K562 (cell line): Measurements from ENCODE around the gene UBE2E2. TPM values are rescaled to one million over a fixed set of nuclear protein-coding genes. Genes with fewer than 3 reads are reported as not detected.

Experiments
- ATAC-seq: fragments of 200-7000 bp; cut with Tn5 transposase; 3 replicates; pipeline ENCODE4 v1.9.1; 2020; ENCODE audit warnings: moderate library complexity
- BruUV-seq: library from RNA; stranded (reverse); fragments of 400-500 nt; replicated peaks from 2 replicates; lab custom pipeline; 2021; lab: Mats Ljungman, UMichigan
- CTCF ChIA-PET: fragments of 300-600 bp; formaldehyde crosslinking; extraction: SDS; loops from one replicate; lab custom pipeline; 2021; ENCODE audit warnings: low intra/inter-chr PET ratio; lab: Yijun Ruan, JAX
- POLR2A ChIA-PET: fragments of 300-600, 350-650 bp; sonication (Branson Sonifier 250); formaldehyde crosslinking; extraction: SDS; loops from one replicate; lab custom pipeline; 2021; ENCODE audit warnings: antibody characterized with exemption, inconsistent platforms; lab: Yijun Ruan, JAX
- DNase-seq, 4 experiments: peaks; one replicate each; pipeline versions ENCODE4 v3.0.0 to v3.0.0-alpha.2; 2011 to 2018; ENCODE audit warnings: low spot score in 3 of 4, mixed read lengths in 3 of 4; ENCODE audit errors: extremely low read depth in 1 of 4
- FAIRE-seq: peaks from 2 replicates; lab custom pipeline; 2011; peaks lifted over from hg19 to GRCh38; lab: Jason Lieb, UNC
- H2AFZ ChIP-seq: 2 replicates; pipeline ENCODE4 v1.6.0; 2011; ENCODE audit warnings: low read depth, low read length, control low read depth, inconsistent platforms
- H3K27ac ChIP-seq: fragments of 200-600 bp; 3 replicates; pipeline ENCODE4 v1.8.0; 2011; ENCODE audit warnings: low read depth, mild to moderate bottlenecking, control low read depth, inconsistent platforms, low read length, moderate library complexity, mixed read lengths; ENCODE audit errors: extremely low read depth
- H3K27me3 ChIP-seq, 2 experiments: fragments of 300-600 bp in 1 of 2; 2 replicates in 1 of 2; 3 replicates in 1 of 2; pipeline versions ENCODE4 v1.6.0 to v1.8.0; 2011; ENCODE audit warnings: inconsistent platforms in 2 of 2, low read length in 2 of 2, mild to moderate bottlenecking in 1 of 2, mixed read lengths in 1 of 2, moderate library complexity in 1 of 2; ENCODE audit not compliant: control insufficient read depth in 2 of 2, insufficient read depth in 2 of 2
- H3K36me3 ChIP-seq: fragments of 300-600 bp; 3 replicates; pipeline ENCODE4 v1.8.0; 2011; ENCODE audit warnings: mild to moderate bottlenecking, low read length, inconsistent platforms; ENCODE audit not compliant: control insufficient read depth, insufficient read depth
- H3K4me1 ChIP-seq, 2 experiments: fragments of 200-600 bp in 1 of 2; replicated peaks in 1 of 2; 2 replicates in 1 of 2; 3 replicates in 1 of 2; pipeline versions ENCODE4 v1.5.1 to v1.8.0; 2011; ENCODE audit warnings: inconsistent platforms in 2 of 2, low read length in 2 of 2, mild to moderate bottlenecking in 1 of 2, mixed read lengths in 1 of 2, moderate library complexity in 1 of 2; ENCODE audit not compliant: control insufficient read depth in 2 of 2, insufficient read depth in 2 of 2
- H3K4me2 ChIP-seq: 2 replicates; pipeline ENCODE4 v1.6.1; 2011; ENCODE audit warnings: low read length, control low read depth, inconsistent platforms, mixed read lengths; ENCODE audit not compliant: insufficient read depth
- H3K4me3 ChIP-seq: fragments of 200-600 bp; sonication (generic), shearing (Covaris generic); 2 replicates; pipeline ENCODE4 v1.5.1; 2016; ENCODE audit warnings: control low read depth, inconsistent platforms
- H3K79me2 ChIP-seq: fragments of 200-600 bp; 3 replicates; pipeline ENCODE4 v1.8.0; 2011; ENCODE audit warnings: low read length, inconsistent platforms; ENCODE audit not compliant: control insufficient read depth, insufficient read depth
- H3K9ac ChIP-seq, 2 experiments: 2 replicates each; pipeline versions ENCODE4 v1.6.0 to v1.6.1; 2011; ENCODE audit warnings: low read depth in 2 of 2, low read length in 2 of 2, control low read depth in 1 of 2, inconsistent platforms in 1 of 2, mild to moderate bottlenecking in 1 of 2, mixed read lengths in 1 of 2; ENCODE audit not compliant: insufficient read depth in 1 of 2
- H3K9me1 ChIP-seq: one replicate; pipeline ENCODE4 v1.6.0; 2011; ENCODE audit warnings: inconsistent platforms, mild to moderate bottlenecking, low read length, moderate library complexity; ENCODE audit not compliant: control insufficient read depth, insufficient read depth
- H3K9me3 ChIP-seq: replicated peaks from 2 replicates; pipeline ENCODE4 v1.5.1; 2011; ENCODE audit warnings: low read depth, low read length, inconsistent platforms; ENCODE audit not compliant: control insufficient read depth, insufficient read depth
- H4K20me1 ChIP-seq: replicated peaks from 2 replicates; pipeline ENCODE4 v1.6.1; 2011; ENCODE audit warnings: low read length, inconsistent platforms, mixed read lengths; ENCODE audit not compliant: control insufficient read depth, insufficient read depth
- CBX8 ChIP-seq: fragments of 200-600 bp; sonication (generic); IDR thresholded peaks from 2 replicates; pipeline ENCODE4 v1.6.1; 2012; ENCODE audit warnings: borderline replicate concordance, mixed run types, low read depth, mild to moderate bottlenecking, moderate library complexity, mixed read lengths, low read length, control low read depth, inconsistent platforms; ENCODE audit not compliant: poor library complexity, severe bottlenecking; ENCODE audit errors: extremely low read depth
- CHD4 ChIP-seq: fragments of 200-600 bp; sonication (generic); IDR thresholded peaks from 3 replicates; pipeline ENCODE4 v1.6.1; 2012; ENCODE audit warnings: low read depth, mild to moderate bottlenecking, mixed read lengths, low read length, inconsistent platforms; ENCODE audit not compliant: insufficient read depth, insufficient replicate concordance, poor library complexity, severe bottlenecking
- CXXC5 ChIP-seq: fragments of 250-450 bp; sonication (Bioruptor Pico); IDR thresholded peaks from 2 replicates; pipeline ENCODE4 v1.8.0; 2022; ENCODE audit warnings: inconsistent platforms, mild to moderate bottlenecking, moderate library complexity
- ETV5 ChIP-seq: sonication (generic); formaldehyde crosslinking; IDR thresholded peaks from 2 replicates; pipeline ENCODE4 v1.4.0; 2020; ENCODE audit warnings: low read depth, mild to moderate bottlenecking, missing genetic modification reagents
- ILF3 ChIP-seq: fragments of 450-650 bp; IDR thresholded peaks from 2 replicates; pipeline ENCODE4 v1.6.1; 2018; ENCODE audit warnings: antibody characterized with exemption, mild to moderate bottlenecking, moderate library complexity, borderline replicate concordance
- NFATC3 ChIP-seq: fragments of 450-650 bp; IDR thresholded peaks from 2 replicates; pipeline ENCODE4 v1.6.1; 2017; ENCODE audit warnings: mild to moderate bottlenecking
- RAD21 ChIP-seq, 2 experiments: fragments of 250-450 bp in 1 of 2; fragments of 450-650 bp in 1 of 2; sonication (Bioruptor Pico) in 1 of 2; formaldehyde crosslinking in 1 of 2; IDR thresholded peaks in 1 of 2; conservative IDR thresholded peaks in 1 of 2; 2 replicates each; pipeline versions ENCODE4 v1.4.0 to v1.8.0; 2020 to 2022; ENCODE audit warnings: mild to moderate bottlenecking in 2 of 2, moderate library complexity in 1 of 2
- RBFOX2 ChIP-seq: fragments of 200-400 bp; formaldehyde crosslinking; IDR thresholded peaks from 2 replicates; pipeline ENCODE4 v1.6.1; 2017; ENCODE audit warnings: low read depth, mild to moderate bottlenecking, low read length, moderate library complexity
- TEAD1 ChIP-seq, 2 experiments: fragments of 450-650 bp in 1 of 2; sonication (generic) in 1 of 2; formaldehyde crosslinking; IDR thresholded peaks; 2 replicates each; pipeline versions ENCODE4 v1.4.0 to v1.8.0; 2020 to 2022; ENCODE audit warnings: mild to moderate bottlenecking in 2 of 2, missing genetic modification reagents in 1 of 2
- ZNF75A ChIP-seq: fragments of 450-650 bp; formaldehyde crosslinking; IDR thresholded peaks from 2 replicates; pipeline ENCODE4 v1.4.0; 2020; ENCODE audit warnings: mild to moderate bottlenecking
- WGBS: fragments of 100-300 bp; shearing (Covaris generic); methylation state at CpG from one replicate; pipeline ENCODE4 v1.1.6; 2016; ENCODE audit warnings: low coverage, mixed read lengths; ENCODE audit not compliant: insufficient coverage; ENCODE audit errors: missing lambda C conversion rate; 5-methylcytosine and 5-hydroxymethylcytosine counted together
- in situ Hi-C: fragments of 300-500 bp; cut with MboI; formaldehyde crosslinking; loops from 4 replicates; pipeline ENCODE4 v1.15.0; 2018; ENCODE audit warnings: inconsistent platforms, mixed read lengths
- intact Hi-C: fragments of 100-400 bp; cut with micrococcal nuclease; formaldehyde crosslinking; loops from 2 replicates; pipeline ENCODE4 v1.14.2; 2022
- polyA plus RNA-seq, 8 experiments: library from polyadenylated mRNA; depleted of rRNA in 4 of 8; stranded (reverse) in 5 of 8; unstranded in 3 of 8; fragments of >200 nt; fragmentation: Nextera tagmentation in 2 of 8; fragmentation: Illumina TruSeq in 1 of 8; extraction: Ambion mirVana in 2 of 8; extraction: Trizol in 1 of 8; gene quantifications; 2 replicates each; pipeline versions ENCODE4 v1.2.1 to v1.2.3, GENCODE V29; 2011 to 2014; ENCODE audit warnings: inconsistent platforms in 1 of 8, missing spikeins in 1 of 8
- total RNA-seq, 7 experiments: library from RNA; depleted of rRNA in 6 of 7; stranded (reverse); fragments of >200 nt in 6 of 7; fragmentation: Illumina TruSeq in 2 of 7; extraction: Trizol in 2 of 7; gene quantifications; 2 replicates each; pipeline versions ENCODE4 v1.2.1 to v1.2.3, GENCODE V29; 2011 to 2021; ENCODE audit warnings: low replicate concordance in 1 of 7
- TF ChIP-seq, protein P1 (sequence below): fragments of 250-450 bp; sonication (Bioruptor Pico); IDR thresholded peaks from 2 replicates; pipeline ENCODE4 v1.8.0; 2021; ENCODE audit warnings: moderate library complexity, mild to moderate bottlenecking, inconsistent platforms
- TF ChIP-seq, protein P2 (sequence below): fragments of 250-450 bp; sonication (Bioruptor Pico); IDR thresholded peaks from 2 replicates; pipeline ENCODE4 v1.4.0; 2020

UBE2E2 gene
- total and polyA plus RNA-seq, 9 of the 15 experiments (the other 6 are each of a cell fraction or from before 2014, with no cell fraction given), result 0.22 to 5.1 (median 1.9) TPM

DNA sequence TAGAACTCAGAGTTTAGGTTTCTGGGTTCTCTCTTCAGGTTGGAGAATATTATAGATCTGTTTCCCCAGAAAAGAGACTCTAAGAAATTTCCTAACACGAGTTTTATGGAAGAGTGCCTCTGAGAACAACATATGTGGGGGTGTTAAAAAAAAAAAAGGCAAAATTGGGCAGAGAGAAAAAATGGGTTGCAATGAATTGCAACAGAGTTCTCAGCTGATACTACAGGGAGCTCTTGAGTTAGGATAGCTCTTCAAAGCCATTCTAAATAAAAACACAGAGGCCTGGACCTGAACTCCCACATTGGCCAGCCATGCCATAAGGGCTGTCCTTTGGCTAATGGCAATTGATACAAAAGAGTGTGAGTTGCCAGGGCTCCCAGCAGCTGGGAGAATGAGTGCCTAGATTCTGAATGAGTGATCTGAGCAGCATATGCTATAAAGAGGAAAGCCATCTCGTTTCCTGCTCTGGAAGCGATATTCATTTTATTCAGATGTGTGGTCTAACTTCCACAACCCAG, 20.1 kb upstream of the UBE2E2 start (continued):
- TF ChIP-seq, protein P1, sequence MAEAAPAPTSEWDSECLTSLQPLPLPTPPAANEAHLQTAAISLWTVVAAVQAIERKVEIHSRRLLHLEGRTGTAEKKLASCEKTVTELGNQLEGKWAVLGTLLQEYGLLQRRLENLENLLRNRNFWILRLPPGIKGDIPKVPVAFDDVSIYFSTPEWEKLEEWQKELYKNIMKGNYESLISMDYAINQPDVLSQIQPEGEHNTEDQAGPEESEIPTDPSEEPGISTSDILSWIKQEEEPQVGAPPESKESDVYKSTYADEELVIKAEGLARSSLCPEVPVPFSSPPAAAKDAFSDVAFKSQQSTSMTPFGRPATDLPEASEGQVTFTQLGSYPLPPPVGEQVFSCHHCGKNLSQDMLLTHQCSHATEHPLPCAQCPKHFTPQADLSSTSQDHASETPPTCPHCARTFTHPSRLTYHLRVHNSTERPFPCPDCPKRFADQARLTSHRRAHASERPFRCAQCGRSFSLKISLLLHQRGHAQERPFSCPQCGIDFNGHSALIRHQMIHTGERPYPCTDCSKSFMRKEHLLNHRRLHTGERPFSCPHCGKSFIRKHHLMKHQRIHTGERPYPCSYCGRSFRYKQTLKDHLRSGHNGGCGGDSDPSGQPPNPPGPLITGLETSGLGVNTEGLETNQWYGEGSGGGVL (CRISPR knock-in tag), result no peak
- TF ChIP-seq ZNF75A, result no peak

DNA sequence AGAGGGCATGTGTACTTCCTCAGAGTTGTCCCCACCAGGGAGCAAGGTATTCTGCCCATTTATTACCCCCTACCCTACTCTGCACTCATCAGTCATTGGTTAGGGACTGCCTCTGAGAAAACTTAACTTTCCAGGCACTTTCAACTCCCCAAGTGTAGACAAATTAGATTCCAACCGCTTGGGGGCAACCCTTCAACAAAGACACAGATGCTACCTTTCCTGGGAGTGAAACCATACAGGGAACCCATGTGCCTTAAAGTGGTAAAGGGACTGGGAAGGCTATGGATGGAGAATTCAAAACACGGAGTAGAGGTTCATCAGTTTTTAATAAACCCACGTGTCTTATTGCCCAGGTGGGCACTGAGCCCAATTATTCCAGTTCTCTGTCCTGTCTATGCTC, 19.4 kb upstream of the UBE2E2 start:
- no peaks in the 10 kb centered on the region for H3K27me3 ChIP-seq
- CTCF ChIA-PET, result no interaction called here
- intact Hi-C loops, result no loop called here
- POLR2A ChIA-PET, result no interaction called here
- no peaks in the 10 kb centered on the region for H3K79me2 ChIP-seq
- ATAC-seq (peak; percentile 69; the same call in 2 of the 3 replicates), DNase-seq (peak in 3 of 4 experiments; percentile 13 to 17 (median 15)), FAIRE-seq (no peak)
- H3K36me3 ChIP-seq, result no peaks in the 10 kb centered on the region
- TF ChIP-seq TEAD1 (CRISPR knock-in tag; IDR thresholded peaks at IDR 0.05) (peak in 1 of 2 experiments; percentile 35; a peak in 1 of 4 replicates), RBFOX2 (no peak), NFATC3 (no peak), CXXC5 (CRISPR knock-in tag) (no peak), ETV5 (CRISPR knock-in tag) (no peak), ILF3 (no peak), CBX8 (no peak), CHD4 (no peak), RAD21 (CRISPR knock-in tag; conservative IDR thresholded peaks at IDR 0.05 in 1 of 2, IDR thresholded peaks at IDR 0.05 in 1 of 2) (peak in 1 of 2 experiments; percentile 41; a peak in 2 of 4 replicates)
- TF ChIP-seq, protein P2, sequence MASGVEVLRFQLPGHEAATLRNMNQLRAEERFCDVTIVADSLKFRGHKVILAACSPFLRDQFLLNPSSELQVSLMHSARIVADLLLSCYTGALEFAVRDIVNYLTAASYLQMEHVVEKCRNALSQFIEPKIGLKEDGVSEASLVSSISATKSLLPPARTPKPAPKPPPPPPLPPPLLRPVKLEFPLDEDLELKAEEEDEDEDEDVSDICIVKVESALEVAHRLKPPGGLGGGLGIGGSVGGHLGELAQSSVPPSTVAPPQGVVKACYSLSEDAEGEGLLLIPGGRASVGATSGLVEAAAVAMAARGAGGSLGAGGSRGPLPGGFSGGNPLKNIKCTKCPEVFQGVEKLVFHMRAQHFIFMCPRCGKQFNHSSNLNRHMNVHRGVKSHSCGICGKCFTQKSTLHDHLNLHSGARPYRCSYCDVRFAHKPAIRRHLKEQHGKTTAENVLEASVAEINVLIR (CRISPR knock-in tag), result no peak
- WGBS, result 0% methylated on average over 3 of the region's 3 CpGs
- no peaks in the 10 kb centered on the region for H3K4me1 ChIP-seq
- in situ Hi-C loops, result no loop called here
- BruUV-seq, result no TSS peak
- H4K20me1 ChIP-seq, result no peaks in the 10 kb centered on the region
- no peak overlapping the region for H2AFZ ChIP-seq
- H3K9ac ChIP-seq, result no peak overlapping the region
- no peaks in the 10 kb centered on the region for H3K9me1 ChIP-seq
- no peak overlapping the region for H3K4me3 ChIP-seq
- no peaks in the 10 kb centered on the region for H3K9me3 ChIP-seq
- no peak overlapping the region for H3K4me2 ChIP-seq
- no peak overlapping the region for H3K27ac ChIP-seq
